Upper lobe of left lung (tissue), 4 donors: ENCODE data around the gene TMCO5A.

Experiments used
- POLR2A ChIP-seq, 4 donors: fragments of 450-650 bp; IDR thresholded peaks; one replicate each; pipeline ENCODE4 v1.5.1; 2016 to 2017; ENCODE audit warnings: antibody characterized with exemption in 4 of 4, mild to moderate bottlenecking in 2 of 4
- TF ChIP-seq, protein P1 (sequence below), 6 experiments: fragments of 450-650 bp in 4 of 6; fragments of 200-600 bp in 2 of 6; sonication (generic) in 2 of 6; IDR thresholded peaks; one replicate each; pipeline ENCODE4 v1.5.1; 2016 to 2019; ENCODE audit warnings: antibody characterized with exemption in 6 of 6

DNA sequence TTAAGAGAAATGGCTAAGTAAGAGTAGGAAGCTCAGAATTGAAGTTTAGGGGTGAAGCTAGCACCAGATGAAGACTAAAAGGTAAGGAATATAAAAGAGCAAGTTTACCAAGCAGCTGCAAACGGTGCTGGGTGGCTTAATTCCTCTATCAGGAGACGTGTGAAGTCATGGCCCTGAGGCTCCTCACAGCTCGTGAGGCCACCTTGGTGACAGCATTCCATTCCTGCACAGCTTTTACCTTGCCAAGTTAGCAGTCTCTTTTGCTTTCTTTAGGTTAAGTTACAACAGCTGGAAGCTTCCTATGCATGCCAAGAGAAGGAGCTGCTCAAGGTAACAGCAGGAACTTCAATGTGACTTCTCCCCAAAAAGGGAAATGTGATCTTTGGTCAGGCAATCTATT lies 6.4 kb downstream of the TMCO5A start:
- TF ChIP-seq, protein P1, sequence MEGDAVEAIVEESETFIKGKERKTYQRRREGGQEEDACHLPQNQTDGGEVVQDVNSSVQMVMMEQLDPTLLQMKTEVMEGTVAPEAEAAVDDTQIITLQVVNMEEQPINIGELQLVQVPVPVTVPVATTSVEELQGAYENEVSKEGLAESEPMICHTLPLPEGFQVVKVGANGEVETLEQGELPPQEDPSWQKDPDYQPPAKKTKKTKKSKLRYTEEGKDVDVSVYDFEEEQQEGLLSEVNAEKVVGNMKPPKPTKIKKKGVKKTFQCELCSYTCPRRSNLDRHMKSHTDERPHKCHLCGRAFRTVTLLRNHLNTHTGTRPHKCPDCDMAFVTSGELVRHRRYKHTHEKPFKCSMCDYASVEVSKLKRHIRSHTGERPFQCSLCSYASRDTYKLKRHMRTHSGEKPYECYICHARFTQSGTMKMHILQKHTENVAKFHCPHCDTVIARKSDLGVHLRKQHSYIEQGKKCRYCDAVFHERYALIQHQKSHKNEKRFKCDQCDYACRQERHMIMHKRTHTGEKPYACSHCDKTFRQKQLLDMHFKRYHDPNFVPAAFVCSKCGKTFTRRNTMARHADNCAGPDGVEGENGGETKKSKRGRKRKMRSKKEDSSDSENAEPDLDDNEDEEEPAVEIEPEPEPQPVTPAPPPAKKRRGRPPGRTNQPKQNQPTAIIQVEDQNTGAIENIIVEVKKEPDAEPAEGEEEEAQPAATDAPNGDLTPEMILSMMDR (IDR thresholded peaks at IDR 0.05) = no peak
- no peak for TF ChIP-seq POLR2A (IDR thresholded peaks at IDR 0.05)
